HEK293 (cell line): Measurements from ENCODE around the gene GAMT.
A peak's percentile ranks its signal among the peaks of the same experiment; 100 is the strongest.

Experiments used
- AEBP2 ChIP-seq: fragments of 450-650 bp; formaldehyde crosslinking; IDR thresholded peaks from 2 replicates; pipeline ENCODE4 v1.5.1; 2016; ENCODE audit warnings: missing biosample characterization, missing genetic modification characterization, borderline replicate concordance
- HIC1 ChIP-seq: fragments of 450-650 bp; formaldehyde crosslinking; IDR thresholded peaks from 2 replicates; pipeline ENCODE4 v1.5.1; 2016; ENCODE audit warnings: missing biosample characterization, missing genetic modification characterization
- MEIS1 ChIP-seq: sonication (generic); formaldehyde crosslinking; IDR thresholded peaks from 2 replicates; pipeline ENCODE4 v1.8.1; 2022; ENCODE audit warnings: missing genetic modification reagents, mild to moderate bottlenecking, borderline replicate concordance
- PRDM4 ChIP-seq: fragments of 450-650 bp; formaldehyde crosslinking; IDR thresholded peaks from 2 replicates; pipeline ENCODE4 v1.5.1; 2017; ENCODE audit warnings: missing biosample characterization, missing genetic modification characterization
- PRDM6 ChIP-seq: fragments of 450-650 bp; formaldehyde crosslinking; IDR thresholded peaks from 2 replicates; pipeline ENCODE4 v1.5.1; 2017; ENCODE audit warnings: missing biosample characterization, missing genetic modification characterization
- SALL2 ChIP-seq: fragments of 450-650 bp; formaldehyde crosslinking; IDR thresholded peaks from 2 replicates; pipeline ENCODE4 v1.5.0; 2017; ENCODE audit warnings: missing biosample characterization, mild to moderate bottlenecking, missing genetic modification characterization, borderline replicate concordance
- TRIM28 ChIP-seq: IDR thresholded peaks from 2 replicates; pipeline ENCODE4 v1.6.1; 2011; ENCODE audit warnings: low read length, control low read depth, borderline replicate concordance
- ZBTB10 ChIP-seq: fragments of 450-650 bp; formaldehyde crosslinking; IDR thresholded peaks from 2 replicates; pipeline ENCODE4 v1.5.1; 2016; ENCODE audit warnings: missing biosample characterization, missing genetic modification characterization
- ZBTB17 ChIP-seq: fragments of 450-650 bp; formaldehyde crosslinking; IDR thresholded peaks from 2 replicates; pipeline ENCODE4 v1.5.1; 2016; ENCODE audit warnings: missing biosample characterization, missing genetic modification characterization
- ZFP41 ChIP-seq: fragments of 450-650 bp; formaldehyde crosslinking; IDR thresholded peaks from 2 replicates; pipeline ENCODE4 v1.5.1; 2016; ENCODE audit warnings: missing biosample characterization, missing genetic modification characterization, borderline replicate concordance
- ZNF132 ChIP-seq: fragments of 450-650 bp; formaldehyde crosslinking; IDR thresholded peaks from 2 replicates; pipeline ENCODE4 v1.5.1; 2017; ENCODE audit warnings: missing biosample characterization, missing genetic modification characterization, borderline replicate concordance
- ZNF169 ChIP-seq: fragments of 450-650 bp; formaldehyde crosslinking; IDR thresholded peaks from 2 replicates; pipeline ENCODE4 v1.5.1; 2016; ENCODE audit warnings: missing biosample characterization, missing genetic modification characterization
- ZNF175 ChIP-seq: fragments of 450-650 bp; formaldehyde crosslinking; IDR thresholded peaks from 2 replicates; pipeline ENCODE4 v1.5.1; 2016; ENCODE audit warnings: missing biosample characterization, missing genetic modification characterization
- ZNF19 ChIP-seq: fragments of 450-650 bp; formaldehyde crosslinking; IDR thresholded peaks from 2 replicates; pipeline ENCODE4; 2016; ENCODE audit warnings: missing biosample characterization, missing genetic modification characterization, low read depth
- ZNF202 ChIP-seq: fragments of 450-650 bp; formaldehyde crosslinking; IDR thresholded peaks from 2 replicates; pipeline ENCODE4 v1.5.1; 2016; ENCODE audit warnings: missing biosample characterization, missing genetic modification characterization, borderline replicate concordance
- ZNF211 ChIP-seq: fragments of 450-650 bp; formaldehyde crosslinking; IDR thresholded peaks from 2 replicates; pipeline ENCODE4 v1.5.1; 2016; ENCODE audit warnings: low read depth, missing biosample characterization, missing genetic modification characterization
- ZNF223 ChIP-seq: fragments of 450-650 bp; formaldehyde crosslinking; IDR thresholded peaks from 2 replicates; pipeline ENCODE4 v1.5.1; 2016; ENCODE audit warnings: missing biosample characterization, missing genetic modification characterization
- ZNF37A ChIP-seq: fragments of 450-650 bp; IDR thresholded peaks from 2 replicates; pipeline ENCODE4 v1.5.1; 2018; ENCODE audit warnings: missing biosample characterization, missing genetic modification characterization
- ZNF416 ChIP-seq: fragments of 450-650 bp; formaldehyde crosslinking; IDR thresholded peaks from 2 replicates; pipeline ENCODE4 v1.5.1; 2016; ENCODE audit warnings: missing biosample characterization, missing genetic modification characterization
- ZNF433 ChIP-seq: fragments of 450-650 bp; formaldehyde crosslinking; IDR thresholded peaks from 2 replicates; pipeline ENCODE4 v1.5.1; 2016; ENCODE audit warnings: missing biosample characterization, missing genetic modification characterization, low read depth
- ZNF510 ChIP-seq: fragments of 450-650 bp; formaldehyde crosslinking; IDR thresholded peaks from 2 replicates; pipeline ENCODE4 v1.5.1; 2018; ENCODE audit warnings: mild to moderate bottlenecking, missing genetic modification characterization, missing biosample characterization; ENCODE audit not compliant: insufficient replicate concordance
- ZNF513 ChIP-seq: fragments of 450-650 bp; IDR thresholded peaks from 2 replicates; pipeline ENCODE4 v1.5.1; 2018; ENCODE audit warnings: missing biosample characterization, missing genetic modification characterization
- ZNF521 ChIP-seq: fragments of 450-650 bp; formaldehyde crosslinking; IDR thresholded peaks from 2 replicates; pipeline ENCODE4 v1.5.1; 2017; ENCODE audit warnings: missing biosample characterization, mild to moderate bottlenecking, missing genetic modification characterization
- ZNF549 ChIP-seq: fragments of 450-650 bp; IDR thresholded peaks from 2 replicates; pipeline ENCODE4 v1.5.1; 2018; ENCODE audit warnings: missing biosample characterization, missing genetic modification characterization, mild to moderate bottlenecking, inconsistent platforms, moderate library complexity
- ZNF670 ChIP-seq: fragments of 450-650 bp; formaldehyde crosslinking; IDR thresholded peaks from 2 replicates; pipeline ENCODE4 v1.5.1; 2016; ENCODE audit warnings: missing biosample characterization, missing genetic modification characterization, low read depth
- ZNF707 ChIP-seq: fragments of 450-650 bp; formaldehyde crosslinking; IDR thresholded peaks from 2 replicates; pipeline ENCODE4 v1.5.1; 2016; ENCODE audit warnings: missing biosample characterization, missing genetic modification characterization
- ZNF785 ChIP-seq: fragments of 450-650 bp; formaldehyde crosslinking; IDR thresholded peaks from 2 replicates; pipeline ENCODE4 v1.5.1; 2016; ENCODE audit warnings: missing biosample characterization, missing genetic modification characterization
- ZNF843 ChIP-seq: fragments of 450-650 bp; formaldehyde crosslinking; IDR thresholded peaks from 2 replicates; pipeline ENCODE4 v1.5.1; 2016; ENCODE audit warnings: missing biosample characterization, missing genetic modification characterization

The GAMT gene

GRCh38 chr19:1400281-1401137 lies 833 bp downstream of the GAMT start (continued):
- TF ChIP-seq ZNF513 (tag by site-specific recombination) (no peak), ZNF549 (no peak), TRIM28 (no peak), PRDM4 (tag by site-specific recombination) (no peak), AEBP2 (tag by site-specific recombination) (no peak), ZBTB10 (tag by site-specific recombination) (no peak), ZNF202 (tag by site-specific recombination) (no peak), ZNF521 (tag by site-specific recombination) (no peak), ZNF175 (tag by site-specific recombination) (no peak), HIC1 (tag by site-specific recombination) (peak; percentile 73), ZFP41 (no peak), ZNF37A (tag by site-specific recombination) (no peak), ZNF510 (tag by site-specific recombination) (no peak), ZNF785 (tag by site-specific recombination) (no peak), SALL2 (no peak), PRDM6 (no peak), ZNF843 (no peak), ZNF416 (tag by site-specific recombination) (no peak), ZNF707 (tag by site-specific recombination) (no peak), ZNF211 (tag by site-specific recombination) (no peak), ZNF169 (no peak), MEIS1 (CRISPR knock-in tag) (no peak), ZNF433 (tag by site-specific recombination) (no peak), ZNF19 (tag by site-specific recombination) (no peak), ZBTB17 (no peak), ZNF670 (tag by site-specific recombination) (no peak), ZNF223 (tag by site-specific recombination) (no peak), ZNF132 (no peak)
